ENCODE measurements around the gene CNOT1. TPM values are rescaled to one million over a fixed set of nuclear protein-coding genes. Genes with fewer than 3 reads are reported as not detected.
"Not testable (repeated sequence)": the region's sequence is repeated elsewhere in the genome, so short reads cannot be mapped to it uniquely, and the experiment has no call there.

Gene CNOT1
- total RNA-seq, 2 donors from 2014 or later, result 213 to 224 TPM

- DNase-seq (no peak), ATAC-seq (no peak)
- H3K27ac Mint-ChIP-seq, result no peak overlapping the region
- H3K4me3 Mint-ChIP-seq, result no peak overlapping the region
- H3K27me3 Mint-ChIP-seq, result peaks cover 7% of the 10 kb centered on the region
- no peaks in the 10 kb centered on the region for H3K36me3 Mint-ChIP-seq (ENCODE audit: low read depth)
- H3K9me3 ChIP-seq (ENCODE audit: control insufficient read depth, low read length, poor library complexity, severe bottlenecking), result no peaks in the 10 kb centered on the region
- H3K4me1 Mint-ChIP-seq, result no peaks in the 10 kb centered on the region
These were observed 22.3 kb upstream of the CNOT1 start for GRCh38 chr16:58651965-58652348.

GRCh38 chr16:58649707-58650106 lies 20.1 kb upstream of the CNOT1 start:
- peaks cover 7% of the 10 kb centered on the region for H3K27me3 Mint-ChIP-seq
- H3K9me3 ChIP-seq (ENCODE audit: control insufficient read depth, low read length, poor library complexity, severe bottlenecking), result no peaks in the 10 kb centered on the region
- no peaks in the 10 kb centered on the region for H3K4me1 Mint-ChIP-seq
- ATAC-seq, result no peak
- no peak overlapping the region for H3K4me3 Mint-ChIP-seq
- H3K36me3 Mint-ChIP-seq (ENCODE audit: low read depth), result peaks cover 3% of the 10 kb centered on the region
- no peak overlapping the region for H3K27ac Mint-ChIP-seq
- DNase-seq, result no peak

- Mint-ChIP-seq H3K4me3 (no peak overlapping the region), H3K27ac (no peak overlapping the region), H3K36me3 (ENCODE audit: low read depth) (peaks cover 3% of the 10 kb centered on the region), H3K27me3 (no peaks in the 10 kb centered on the region), H3K4me1 (no peaks in the 10 kb centered on the region)
- DNase-seq, result no peak
- H3K9me3 ChIP-seq (ENCODE audit: control insufficient read depth, low read length, poor library complexity, severe bottlenecking), result no peaks in the 10 kb centered on the region
- no peak for ATAC-seq
These were observed 17.5 kb upstream of the CNOT1 start for GRCh38 chr16:58647107-58647506.

- no peak overlapping the region for H3K4me3 Mint-ChIP-seq
- H3K27ac Mint-ChIP-seq, result no peak overlapping the region
- H3K4me1 Mint-ChIP-seq, result no peaks in the 10 kb centered on the region
- H3K9me3 ChIP-seq (ENCODE audit: control insufficient read depth, low read length, poor library complexity, severe bottlenecking), result no peaks in the 10 kb centered on the region
- DNase-seq (no peak), ATAC-seq (no peak)
- peaks cover 4% of the 10 kb centered on the region for H3K27me3 Mint-ChIP-seq
- H3K36me3 Mint-ChIP-seq (ENCODE audit: low read depth), result peaks cover 5% of the 10 kb centered on the region
These were observed 15.3 kb upstream of the CNOT1 start for GRCh38 chr16:58644765-58645487.

GRCh38 chr16:58644108-58644507 lies 14.5 kb upstream of the CNOT1 start:
- H3K9me3 ChIP-seq (ENCODE audit: control insufficient read depth, low read length, poor library complexity, severe bottlenecking), result no peaks in the 10 kb centered on the region
- H3K27ac Mint-ChIP-seq, result no peak overlapping the region
- no peaks in the 10 kb centered on the region for H3K4me1 Mint-ChIP-seq
- H3K27me3 Mint-ChIP-seq, result peaks cover 9% of the 10 kb centered on the region
- peaks cover 5% of the 10 kb centered on the region for H3K36me3 Mint-ChIP-seq (ENCODE audit: low read depth)
- H3K4me3 Mint-ChIP-seq, result no peak overlapping the region
- DNase-seq, result no peak
- no peak for ATAC-seq

GRCh38 chr16:58640949-58641348 lies 11.3 kb upstream of the CNOT1 start:
- Mint-ChIP-seq H3K36me3 (ENCODE audit: low read depth) (peaks cover 6% of the 10 kb centered on the region), H3K27me3 (peaks cover 18% of the 10 kb centered on the region), H3K27ac (no peak overlapping the region), H3K4me3 (no peak overlapping the region), H3K4me1 (no peaks in the 10 kb centered on the region)
- ATAC-seq, result no peak
- no peaks in the 10 kb centered on the region for H3K9me3 ChIP-seq (ENCODE audit: control insufficient read depth, low read length, poor library complexity, severe bottlenecking)
- DNase-seq, result no peak

GRCh38 chr16:58639836-58640235 lies 10.2 kb upstream of the CNOT1 start:
- Mint-ChIP-seq H3K36me3 (ENCODE audit: low read depth) (peaks cover 4% of the 10 kb centered on the region), H3K4me3 (no peak overlapping the region), H3K27me3 (peaks cover 18% of the 10 kb centered on the region), H3K4me1 (no peaks in the 10 kb centered on the region), H3K27ac (no peak overlapping the region)
- no peak for ATAC-seq
- no peak for DNase-seq
- no peaks in the 10 kb centered on the region for H3K9me3 ChIP-seq (ENCODE audit: control insufficient read depth, low read length, poor library complexity, severe bottlenecking)

- Mint-ChIP-seq H3K27ac (no peak overlapping the region), H3K4me1 (no peaks in the 10 kb centered on the region), H3K4me3 (no peak overlapping the region), H3K27me3 (peaks cover 18% of the 10 kb centered on the region), H3K36me3 (ENCODE audit: low read depth) (peaks cover 4% of the 10 kb centered on the region)
- DNase-seq (no peak), ATAC-seq (no peak)
- no peaks in the 10 kb centered on the region for H3K9me3 ChIP-seq (ENCODE audit: control insufficient read depth, low read length, poor library complexity, severe bottlenecking)
These were observed 9.6 kb upstream of the CNOT1 start for GRCh38 chr16:58639230-58639629.

GRCh38 chr16:58638148-58639036 lies 8.8 kb upstream of the CNOT1 start:
- DNase-seq (no peak), ATAC-seq (no peak)
- Mint-ChIP-seq H3K27ac (no peak overlapping the region), H3K36me3 (ENCODE audit: low read depth) (peaks cover 4% of the 10 kb centered on the region), H3K4me1 (no peaks in the 10 kb centered on the region), H3K4me3 (no peak overlapping the region), H3K27me3 (peaks cover 18% of the 10 kb centered on the region)
- H3K9me3 ChIP-seq (ENCODE audit: control insufficient read depth, low read length, poor library complexity, severe bottlenecking), result no peaks in the 10 kb centered on the region

GRCh38 chr16:58637021-58637420 lies 7.4 kb upstream of the CNOT1 start:
- not testable (repeated sequence) for H3K9me3 ChIP-seq (ENCODE audit: control insufficient read depth, low read length, poor library complexity, severe bottlenecking); DNase-seq; H3K4me3 Mint-ChIP-seq; H3K36me3 Mint-ChIP-seq (ENCODE audit: low read depth); ATAC-seq; H3K4me1 Mint-ChIP-seq
- H3K27ac Mint-ChIP-seq, result peak overlapping the region; percentile 56
- H3K27me3 Mint-ChIP-seq, result peaks cover 18% of the 10 kb centered on the region

GRCh38 chr16:58636466-58636865 lies 6.8 kb upstream of the CNOT1 start:
- no peak overlapping the region for H3K4me3 Mint-ChIP-seq
- H3K27ac Mint-ChIP-seq, result peak overlapping the region; percentile 56
- peaks cover 4% of the 10 kb centered on the region for H3K36me3 Mint-ChIP-seq (ENCODE audit: low read depth)
- H3K4me1 Mint-ChIP-seq, result no peaks in the 10 kb centered on the region
- DNase-seq (no peak), ATAC-seq (no peak)
- peaks cover 18% of the 10 kb centered on the region for H3K27me3 Mint-ChIP-seq
- no peaks in the 10 kb centered on the region for H3K9me3 ChIP-seq (ENCODE audit: control insufficient read depth, low read length, poor library complexity, severe bottlenecking)

GRCh38 chr16:58635502-58635901 lies 5.9 kb upstream of the CNOT1 start:
- peaks cover 2% of the 10 kb centered on the region for H3K36me3 Mint-ChIP-seq (ENCODE audit: low read depth)
- peaks cover 18% of the 10 kb centered on the region for H3K27me3 Mint-ChIP-seq
- peaks cover 2% of the 10 kb centered on the region for H3K4me1 Mint-ChIP-seq
- no peak overlapping the region for H3K27ac Mint-ChIP-seq
- no peak for ATAC-seq
- no peak overlapping the region for H3K4me3 Mint-ChIP-seq
- no peaks in the 10 kb centered on the region for H3K9me3 ChIP-seq (ENCODE audit: control insufficient read depth, low read length, poor library complexity, severe bottlenecking)
- DNase-seq, result no peak

GRCh38 chr16:58634265-58634802 lies 4.7 kb upstream of the CNOT1 start:
- H3K36me3 Mint-ChIP-seq (ENCODE audit: low read depth), result peaks cover 6% of the 10 kb centered on the region
- no peak overlapping the region for H3K4me3 Mint-ChIP-seq
- H3K27ac Mint-ChIP-seq, result no peak overlapping the region
- H3K9me3 ChIP-seq (ENCODE audit: control insufficient read depth, low read length, poor library complexity, severe bottlenecking), result no peaks in the 10 kb centered on the region
- ATAC-seq (no peak), DNase-seq (no peak)
- peaks cover 10% of the 10 kb centered on the region for H3K27me3 Mint-ChIP-seq
- H3K4me1 Mint-ChIP-seq, result peaks cover 12% of the 10 kb centered on the region

Data from T-helper 17 cell (primary cell).